GM19452 (cell line): Measurements from ENCODE around the gene UBXN1.

Experiments
- ATAC-seq: cut with Tn5 transposase; IDR thresholded peaks from one replicate; pipeline ENCODE4 v1.9.1; 2021; ENCODE audit not compliant: unreplicated experiment

The UBXN1 gene, protein sequence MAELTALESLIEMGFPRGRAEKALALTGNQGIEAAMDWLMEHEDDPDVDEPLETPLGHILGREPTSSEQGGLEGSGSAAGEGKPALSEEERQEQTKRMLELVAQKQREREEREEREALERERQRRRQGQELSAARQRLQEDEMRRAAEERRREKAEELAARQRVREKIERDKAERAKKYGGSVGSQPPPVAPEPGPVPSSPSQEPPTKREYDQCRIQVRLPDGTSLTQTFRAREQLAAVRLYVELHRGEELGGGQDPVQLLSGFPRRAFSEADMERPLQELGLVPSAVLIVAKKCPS

DNA sequence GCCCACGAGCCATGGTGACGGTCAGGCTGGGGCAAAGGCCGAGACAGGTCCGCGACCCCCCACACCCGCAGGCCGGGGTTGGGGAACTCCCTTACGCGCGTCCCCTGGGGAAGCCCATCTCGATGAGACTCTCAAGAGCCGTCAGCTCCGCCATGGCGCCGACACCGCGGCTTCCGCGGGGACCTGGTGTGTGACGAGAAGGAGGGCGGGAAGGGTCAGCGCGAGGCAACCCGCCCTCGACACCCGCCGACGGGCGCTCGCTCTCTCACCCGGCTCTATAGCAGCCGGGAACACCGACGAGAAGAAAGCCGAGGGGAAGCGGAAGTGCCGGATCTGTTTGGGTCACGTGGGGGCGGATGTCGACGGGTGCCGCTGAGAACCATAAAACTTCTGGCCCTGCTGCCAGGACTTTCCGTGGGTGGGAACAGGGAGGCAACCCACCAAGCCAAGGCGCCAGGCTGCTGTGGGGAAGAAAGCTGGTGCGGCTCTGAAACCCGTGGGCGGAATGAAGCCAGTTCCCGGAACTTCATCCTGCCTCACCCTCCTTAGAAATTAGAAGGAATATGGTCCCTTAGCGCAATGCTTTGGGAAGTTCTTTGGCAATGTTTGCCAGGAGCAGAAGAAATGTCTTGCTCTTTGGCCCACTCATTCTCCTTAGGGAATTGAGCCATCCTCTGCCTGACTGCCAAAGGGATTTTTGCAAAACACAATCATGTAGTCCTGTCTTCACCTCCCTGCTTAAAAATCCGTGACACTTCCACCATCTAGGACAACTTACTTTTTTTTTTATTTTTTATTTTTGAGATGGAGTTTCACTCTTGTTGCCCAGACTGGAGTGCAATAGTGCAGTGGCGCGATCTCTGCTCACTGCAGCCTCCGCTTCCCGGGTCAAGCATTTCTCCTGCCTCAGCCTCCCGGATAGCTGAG, at the start of gene UBXN1:
Gene UBXN1 (minus strand): TSS at position 304 of the 927 bp plus-strand sequence. CDS start 150 bp downstream, at position 154.
- peak; percentile 71 for ATAC-seq

DNA sequence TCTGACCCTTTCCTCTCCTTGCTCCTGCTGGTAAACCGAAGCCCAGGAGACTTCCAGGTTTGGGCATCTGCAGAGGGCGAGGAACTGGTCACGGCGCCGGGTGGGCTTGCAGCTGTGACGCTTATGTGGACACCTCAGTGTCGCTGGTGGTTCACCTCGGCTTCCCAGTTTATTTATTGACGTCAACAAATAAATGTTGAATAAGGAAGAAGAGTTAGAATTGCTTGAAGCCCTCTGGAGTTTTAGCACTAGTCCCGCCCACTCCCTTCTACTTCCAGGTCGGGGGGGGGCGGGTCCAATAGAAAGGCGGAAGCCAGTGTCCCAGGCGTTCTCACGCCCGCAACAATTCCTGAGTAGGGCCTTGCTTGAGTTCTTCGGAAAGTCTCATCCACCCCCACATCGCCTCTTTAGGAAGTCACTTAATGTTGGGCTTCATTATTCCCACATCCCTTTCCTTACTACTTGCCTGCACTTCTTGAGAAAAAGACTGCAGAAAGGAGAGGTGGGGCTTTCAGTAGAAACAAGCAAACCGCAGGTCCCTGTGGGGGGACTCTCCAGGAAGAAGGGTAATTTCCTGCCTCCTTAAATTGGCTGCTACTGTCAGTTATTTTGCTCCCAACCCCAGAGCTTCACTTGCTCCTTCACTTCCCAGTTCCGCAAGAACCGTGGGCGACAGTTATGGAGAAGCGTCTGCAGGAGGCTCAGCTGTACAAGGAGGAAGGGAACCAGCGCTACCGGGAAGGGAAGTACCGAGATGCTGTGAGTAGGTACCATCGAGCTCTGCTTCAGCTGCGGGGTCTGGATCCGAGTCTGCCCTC, 49.5 kb upstream of the UBXN1 start, which contains the start of gene TTC9C:
Gene TTC9C (plus strand): TSS at position 316 of the 818 bp plus-strand sequence. CDS start 363 bp downstream, at position 679.
- ATAC-seq: peak; percentile 16

DNA sequence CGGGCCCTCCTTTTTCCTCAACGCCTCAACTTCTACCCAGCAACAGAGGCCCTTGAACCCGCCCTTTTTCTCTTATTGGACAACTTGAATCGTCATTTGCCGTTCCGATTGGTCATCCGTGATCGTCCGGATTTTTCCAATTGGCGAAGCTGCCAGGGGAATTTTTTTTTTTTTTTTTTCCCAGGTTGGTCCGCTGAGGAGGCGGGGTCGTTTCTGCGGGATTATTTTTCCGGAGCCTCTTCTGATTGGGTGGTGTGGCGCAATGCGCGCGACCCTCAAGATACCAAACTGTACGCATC, 48.9 kb upstream of the UBXN1 start:
- ATAC-seq: peak; percentile 51

DNA sequence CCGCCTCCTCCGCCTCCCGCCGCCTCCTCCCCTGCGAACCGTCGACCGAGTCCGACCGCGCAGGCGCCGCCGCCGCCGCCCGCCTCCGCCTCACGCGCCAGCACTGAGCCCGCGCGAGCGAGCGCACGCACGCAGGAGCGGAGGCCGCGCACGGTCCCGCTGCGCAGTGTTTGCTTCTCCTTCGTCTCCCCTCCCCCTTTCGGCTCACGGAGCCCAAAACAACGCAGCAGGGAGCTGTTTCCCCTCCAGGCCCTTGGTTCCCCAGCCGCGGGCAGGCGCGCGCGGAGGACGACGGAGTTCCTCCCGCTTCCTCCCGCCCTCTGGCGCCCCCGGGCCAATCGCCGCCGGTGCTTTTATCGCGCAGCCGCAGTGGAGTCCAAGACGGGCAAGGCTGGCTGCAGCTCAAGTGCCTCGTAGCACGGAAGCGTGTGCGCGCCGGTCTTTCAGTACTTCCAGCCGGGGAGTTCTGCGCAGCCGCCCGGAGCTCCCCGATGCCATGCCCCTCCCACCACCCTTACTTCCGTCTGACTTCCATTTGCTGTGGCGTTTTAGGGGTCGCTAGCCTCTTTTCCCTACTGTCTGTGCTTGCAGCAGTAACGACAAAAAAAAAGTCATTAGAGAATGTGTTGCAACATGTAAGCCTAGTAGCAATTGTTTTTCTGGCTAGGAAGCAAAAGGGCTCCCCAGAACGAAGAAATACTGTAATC, 48.4 kb upstream of the UBXN1 start, which contains the start of gene HNRNPUL2:
Gene HNRNPUL2 (minus strand): TSS at position 293 of the 707 bp plus-strand sequence. CDS start 301 bp downstream, outside the sequence.
- peak; percentile 75 for ATAC-seq

DNA sequence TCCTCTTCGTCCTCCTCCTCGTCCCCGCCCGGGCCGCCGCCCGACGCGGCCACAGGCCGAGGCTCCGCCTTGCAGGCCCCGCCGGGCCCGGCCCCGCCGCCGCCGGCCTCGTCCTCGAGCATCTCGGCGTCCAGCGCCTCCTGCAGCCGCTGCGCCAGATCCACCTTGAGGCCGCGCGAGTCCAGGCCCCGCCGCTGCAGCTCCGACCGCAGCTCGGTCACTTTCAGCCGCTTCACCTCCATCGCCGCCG, 48.0 kb upstream of the UBXN1 start:
- ATAC-seq: no peak

DNA sequence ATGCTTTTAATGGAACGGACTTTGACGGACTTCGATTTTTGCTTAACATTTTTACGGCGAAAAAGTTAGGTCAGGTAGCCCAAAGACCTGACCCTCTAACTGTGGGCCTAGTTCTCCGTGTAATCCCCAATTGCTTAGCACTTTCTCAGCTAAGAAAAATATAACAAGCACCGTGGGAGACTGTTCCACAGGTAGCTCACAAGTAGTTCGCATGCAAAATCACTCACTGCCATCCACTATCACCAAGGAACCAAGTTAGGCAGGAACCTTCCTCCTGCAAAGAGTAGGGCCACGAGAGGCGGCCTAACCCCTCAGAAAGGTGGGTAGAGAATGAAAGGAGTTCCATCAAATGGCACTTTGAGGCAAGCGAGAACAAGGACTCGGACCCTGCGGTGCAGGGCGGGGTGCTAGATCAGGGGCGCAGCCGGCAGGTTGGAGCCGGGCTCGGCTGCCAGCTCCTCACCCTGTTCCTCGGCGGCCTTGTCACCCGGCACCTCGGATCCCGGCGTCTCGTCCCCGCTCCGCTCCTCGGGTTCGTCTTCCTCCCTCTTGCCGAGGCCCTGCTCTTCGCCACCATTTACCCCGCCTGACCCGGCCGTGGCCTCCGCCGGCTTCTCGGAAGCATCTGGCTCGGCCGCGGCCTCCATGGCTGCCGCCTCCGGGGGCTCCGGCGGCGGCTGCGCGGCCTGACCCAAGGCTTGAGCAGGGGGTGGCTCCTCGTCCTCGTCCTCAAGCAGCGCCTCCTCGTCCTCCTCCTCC, 47.5 kb upstream of the UBXN1 start:
- peak; percentile 4 for ATAC-seq

DNA sequence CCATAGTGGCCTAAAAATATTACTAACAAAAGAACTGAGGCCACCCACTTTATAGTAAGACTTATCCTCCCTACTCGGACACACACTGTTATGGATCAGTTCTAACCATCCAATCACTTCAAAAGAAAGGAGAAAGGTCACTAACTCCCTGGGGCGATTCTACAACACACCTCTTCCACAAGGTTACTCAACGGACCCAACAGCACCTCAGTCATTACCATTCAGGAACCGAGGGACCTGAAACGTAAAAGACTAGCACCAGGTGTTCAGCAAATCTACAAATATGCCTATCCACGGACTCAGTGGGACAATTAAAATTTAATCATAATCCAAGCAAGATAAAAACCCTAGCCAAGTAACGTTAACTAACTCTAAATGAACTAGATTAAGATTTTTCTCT, 46.8 kb upstream of the UBXN1 start:
- no peak for ATAC-seq

DNA sequence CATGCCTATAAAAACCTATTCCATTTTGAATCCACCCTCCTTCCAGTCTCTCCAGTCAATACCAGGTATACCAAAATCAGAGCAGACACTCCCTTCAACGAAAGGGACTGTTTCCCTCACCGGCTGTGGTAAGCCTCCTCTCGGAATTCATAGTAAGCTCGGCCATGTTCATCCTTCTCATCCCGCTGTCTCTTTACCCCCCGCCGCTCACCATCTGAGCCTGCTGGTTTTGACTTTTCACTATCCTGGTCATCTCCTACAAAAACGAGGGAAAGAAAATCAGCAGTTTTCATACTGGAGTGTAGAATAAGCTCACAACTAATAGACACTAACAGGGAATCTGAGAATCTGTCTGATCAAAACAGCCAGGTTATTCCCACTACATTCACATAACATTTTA, 45.3 kb upstream of the UBXN1 start:
- no peak for ATAC-seq

DNA sequence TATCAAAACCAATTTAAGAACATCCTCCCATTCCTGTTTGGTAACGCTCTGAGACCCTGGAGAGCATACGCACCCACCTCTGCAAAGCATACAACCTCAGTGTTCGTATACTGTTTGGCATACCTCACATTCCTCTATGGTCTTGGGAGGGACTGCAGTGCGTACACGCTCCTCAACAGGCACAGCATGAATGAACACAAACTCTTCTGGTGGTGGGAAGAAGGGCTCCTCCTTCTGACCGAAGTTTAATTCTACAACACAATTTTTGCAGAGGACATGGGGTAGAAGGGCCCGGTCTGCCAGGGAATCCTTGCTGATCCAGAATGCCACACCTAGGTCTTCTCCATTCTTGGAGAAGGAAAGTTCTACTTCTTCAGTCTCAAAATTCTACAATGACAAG, 43.1 kb upstream of the UBXN1 start:
- no peak for ATAC-seq

DNA sequence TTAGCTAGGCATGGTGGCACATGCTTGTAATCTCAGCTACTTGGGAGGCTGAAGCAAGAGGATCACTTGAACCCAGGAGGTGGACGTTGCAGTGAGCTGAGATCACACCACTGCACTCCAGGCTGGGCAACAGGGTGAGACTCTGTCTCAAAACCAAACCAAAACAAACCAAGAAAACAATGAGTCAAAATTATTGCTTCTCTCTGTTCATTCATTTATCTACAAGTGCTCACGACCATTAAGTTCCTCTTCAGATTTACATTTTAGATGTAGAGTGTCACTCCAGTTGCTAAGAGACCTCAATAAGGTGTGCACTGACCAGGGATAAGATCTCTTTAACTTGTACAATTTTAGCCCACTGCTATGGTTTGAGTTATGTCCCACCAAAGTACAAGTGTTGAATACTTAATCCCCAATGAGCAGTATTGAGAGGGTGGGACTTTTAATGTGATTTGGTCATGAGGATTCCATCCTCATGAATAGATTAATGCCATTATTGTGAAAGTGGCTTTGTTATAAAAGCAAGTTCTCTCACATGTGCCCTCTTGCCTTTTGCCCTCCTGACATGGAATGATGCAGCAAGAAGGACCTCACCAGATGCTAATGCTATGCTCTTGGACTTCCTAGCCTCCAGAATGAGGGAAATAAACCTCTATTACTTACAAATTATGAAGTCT, 40.6 kb upstream of the UBXN1 start:
- no peak for ATAC-seq

DNA sequence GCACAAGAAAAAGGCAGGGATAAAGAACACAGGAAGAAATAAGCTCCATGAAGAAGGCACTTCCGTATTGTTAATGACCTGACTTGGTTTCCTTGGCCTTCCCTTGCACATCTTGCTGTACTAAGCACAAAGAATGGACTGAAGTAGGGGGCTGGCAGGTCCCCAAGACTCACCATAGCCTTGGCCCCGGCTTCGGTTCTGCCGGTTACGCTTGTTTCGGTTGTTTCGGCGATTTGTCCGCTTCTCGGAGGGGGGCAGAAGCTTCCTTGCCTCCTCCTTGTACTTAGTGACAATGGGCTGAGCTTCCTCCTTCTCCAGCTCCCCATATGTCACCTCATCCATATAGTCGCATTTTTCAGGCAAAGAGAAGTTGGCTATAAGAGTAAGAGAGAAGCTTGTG, 37.9 kb upstream of the UBXN1 start:
- ATAC-seq: no peak

DNA sequence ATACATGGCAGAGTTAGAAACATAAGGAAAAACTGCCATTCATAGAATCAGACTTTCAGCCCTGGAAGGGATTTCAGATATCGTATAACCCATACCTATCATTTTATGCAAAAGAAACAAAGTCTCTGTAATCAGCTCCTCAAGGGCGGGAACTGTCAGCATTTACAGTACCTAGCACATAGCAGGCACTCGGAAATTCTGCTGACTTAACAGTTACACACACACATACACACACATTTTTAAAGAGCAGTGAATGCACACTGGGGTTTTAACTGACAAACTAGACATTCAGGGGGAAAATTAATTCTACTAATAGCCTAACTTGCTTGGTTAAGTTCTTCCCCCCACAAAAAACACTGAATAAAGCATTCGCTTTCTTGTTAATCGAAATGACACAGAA, 37.3 kb upstream of the UBXN1 start:
- ATAC-seq: no peak

DNA sequence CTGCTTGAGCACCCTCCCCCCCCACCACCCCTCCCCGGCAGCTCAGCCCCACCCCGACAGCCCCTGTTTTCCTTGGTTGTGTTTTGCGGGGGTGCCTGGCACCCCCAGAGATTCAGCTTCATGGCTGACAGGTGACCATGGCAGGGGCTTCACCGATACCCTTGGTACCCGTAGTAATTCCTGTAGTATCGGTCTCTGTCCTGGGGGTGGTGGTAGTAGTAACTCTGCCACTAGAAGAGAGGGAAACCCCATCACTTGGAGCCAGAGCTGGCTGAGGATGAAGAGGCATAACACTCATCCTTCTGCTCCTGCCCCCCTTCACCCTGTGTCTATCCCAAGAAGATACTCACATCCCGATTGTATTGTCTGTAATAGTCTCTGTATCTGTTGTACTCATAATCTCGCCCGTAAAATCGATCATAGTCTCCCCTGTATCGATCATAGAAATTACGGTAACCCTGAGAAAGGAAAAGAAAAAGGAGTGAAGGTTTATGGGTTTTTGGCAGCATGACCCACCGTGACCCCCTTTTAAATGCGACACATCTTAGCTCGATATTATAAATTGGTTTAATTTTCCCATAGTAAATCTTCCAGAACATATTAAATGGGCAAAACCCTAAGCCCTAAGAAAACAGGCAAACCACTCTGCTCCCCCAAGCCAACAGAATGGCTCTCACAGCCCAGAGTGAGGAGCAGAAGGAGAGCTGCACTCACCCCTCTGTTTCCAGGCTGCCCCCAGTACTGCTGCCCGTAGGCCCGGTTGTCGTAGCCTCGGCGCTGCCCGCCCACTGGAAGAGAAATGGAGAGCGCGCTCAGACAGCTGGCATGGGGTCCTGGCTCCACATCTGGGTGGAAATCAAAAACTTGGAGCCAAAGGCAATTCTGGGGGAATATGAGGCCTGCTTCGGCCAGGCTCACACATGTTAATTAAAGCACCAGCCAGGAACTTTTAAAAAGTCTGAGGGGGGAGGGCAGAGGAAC, 36.6 kb upstream of the UBXN1 start:
- no peak for ATAC-seq

DNA sequence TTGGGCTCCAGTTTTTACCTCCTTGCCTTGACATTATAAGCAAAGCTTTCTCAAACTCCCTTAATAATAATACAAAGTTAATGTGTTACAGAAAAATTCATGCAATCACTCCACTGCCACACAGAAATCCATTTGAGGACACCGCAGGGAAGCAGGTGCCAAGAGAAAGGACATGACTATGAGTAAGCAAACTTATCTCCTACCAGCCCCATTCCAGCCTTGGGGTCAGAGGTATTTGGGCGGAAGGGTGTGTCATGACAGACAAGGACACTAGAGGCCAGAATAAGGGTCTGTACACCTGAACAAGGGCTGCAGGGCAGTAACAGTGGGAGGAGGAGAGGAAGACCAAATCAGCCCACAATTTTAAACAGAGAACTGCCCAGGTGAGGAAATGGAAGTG, 34.5 kb upstream of the UBXN1 start:
- no peak for ATAC-seq

DNA sequence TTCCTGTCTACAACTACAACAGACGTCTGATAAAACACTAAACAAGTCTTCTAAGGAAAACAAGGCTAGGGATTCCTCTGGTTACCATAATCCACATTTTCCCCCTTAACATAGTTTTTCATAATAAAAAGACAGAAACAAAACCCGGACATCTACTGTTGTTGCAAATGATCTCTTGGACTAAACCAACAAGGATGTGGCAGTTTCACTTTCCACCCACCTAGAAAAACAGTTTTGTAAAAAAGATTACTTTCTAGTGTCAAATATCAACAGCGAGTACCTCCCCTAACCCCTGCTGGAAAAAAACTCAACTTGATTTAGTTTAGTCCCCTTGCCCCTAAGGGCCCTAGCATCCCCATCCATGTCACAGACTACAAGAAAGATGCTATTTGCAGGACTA, 34.0 kb upstream of the UBXN1 start:
- no peak for ATAC-seq

DNA sequence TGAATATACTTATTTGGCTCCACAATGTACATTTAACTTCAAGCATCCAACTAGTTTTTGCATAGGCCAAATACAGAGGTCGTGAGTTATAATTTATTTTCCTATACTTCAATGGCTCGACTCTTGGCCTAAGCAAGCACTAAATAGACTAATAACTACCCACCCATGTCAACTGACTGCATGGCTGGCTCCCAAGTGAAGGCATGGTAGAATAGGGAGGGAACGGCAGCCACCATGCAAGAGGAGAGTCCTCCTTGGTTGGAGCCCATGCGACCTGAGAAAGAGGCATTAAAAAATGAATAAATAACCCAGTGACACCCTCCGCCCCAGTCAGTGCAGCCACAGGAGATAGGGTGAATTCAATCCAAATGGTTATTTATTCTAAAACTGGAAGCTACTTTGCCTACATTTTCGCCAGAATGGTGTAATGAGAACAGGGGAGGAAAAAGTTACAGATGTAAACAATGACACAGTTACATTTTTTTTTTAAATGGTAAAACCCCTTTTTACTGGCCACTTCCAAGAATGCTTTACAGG, 33.5 kb upstream of the UBXN1 start:
- ATAC-seq: no peak

DNA sequence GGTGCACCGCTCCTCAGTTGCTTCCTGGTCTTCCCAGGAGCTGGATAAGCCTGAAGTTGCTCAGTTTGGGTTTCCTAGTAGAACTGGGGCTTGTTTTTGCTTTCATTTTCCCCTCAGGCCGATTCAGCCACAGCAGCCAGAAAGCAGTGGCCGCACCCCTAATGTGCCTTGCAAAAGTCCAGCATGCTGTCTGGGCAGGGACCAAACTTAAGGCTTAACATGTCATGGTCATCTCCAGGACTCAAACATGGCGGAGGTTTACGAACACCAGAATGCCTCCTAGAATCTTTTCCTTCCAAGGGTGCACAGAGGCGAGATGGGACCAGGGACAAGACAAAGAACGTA, 31.1 kb upstream of the UBXN1 start:
- ATAC-seq: no peak

DNA sequence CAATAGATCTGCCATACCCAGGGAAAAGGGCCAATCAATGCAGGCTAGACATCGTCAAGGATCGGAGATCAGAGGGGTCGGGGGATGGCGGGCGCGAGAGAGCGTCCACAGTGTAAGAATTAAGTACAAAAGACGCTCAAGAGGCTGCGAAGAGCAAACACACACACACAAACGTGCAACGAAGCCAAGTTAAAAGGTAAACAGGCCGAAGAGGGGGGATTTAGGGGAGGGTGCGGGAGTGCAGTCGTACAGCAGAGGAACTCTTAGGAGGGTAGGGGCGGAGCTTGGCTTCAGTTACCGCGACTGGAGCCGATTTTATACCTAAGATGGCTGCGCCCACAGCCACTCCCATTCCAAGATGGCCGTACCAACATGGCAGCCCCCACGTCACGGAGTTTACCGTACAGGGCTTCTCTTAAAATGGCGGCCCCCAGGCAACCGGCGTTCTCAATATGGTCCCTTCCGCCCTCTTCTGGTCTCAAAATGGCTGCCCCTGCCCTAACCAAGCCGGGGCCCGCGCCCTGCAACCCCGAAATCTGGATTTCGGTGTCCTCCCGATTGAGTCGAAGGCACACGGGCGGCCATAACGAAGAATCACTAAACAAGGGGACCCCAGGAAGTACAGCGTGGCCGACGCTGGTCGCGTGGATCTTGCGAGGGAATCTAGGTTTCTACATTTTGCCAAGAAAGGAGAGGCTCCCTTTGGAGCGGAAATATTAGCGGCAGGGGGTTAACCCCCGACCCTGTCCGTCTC, 30.6 kb upstream of the UBXN1 start:
- ATAC-seq: peak; percentile 62
